Hepatocyte (in vitro differentiated cells): ENCODE results near the gene AK1.
"Not testable (repeated sequence)": the region's sequence is repeated elsewhere in the genome, so short reads cannot be mapped to it uniquely, and the experiment has no call there.

Experiments
- EZH2 ChIP-seq: fragments of 200-600 bp; sonication (generic); IDR thresholded peaks from 2 replicates; pipeline ENCODE4 v1.6.1; 2016; ENCODE audit warnings: antibody characterized with exemption, mild to moderate bottlenecking, borderline replicate concordance
- EZH2phosphoT487 ChIP-seq: fragments of 200-600 bp; sonication (generic); IDR thresholded peaks from one replicate; pipeline ENCODE4 v1.6.1; 2018; ENCODE audit warnings: antibody characterized with exemption, mild to moderate bottlenecking, low read depth, moderate library complexity; ENCODE audit not compliant: unreplicated experiment, severe bottlenecking
- TF ChIP-seq, protein P1 (sequence below): fragments of 200-600 bp; sonication (generic); IDR thresholded peaks from 2 replicates; pipeline ENCODE4 v1.5.1; 2016; ENCODE audit warnings: antibody characterized with exemption, mild to moderate bottlenecking; ENCODE audit not compliant: poor library complexity

DNA sequence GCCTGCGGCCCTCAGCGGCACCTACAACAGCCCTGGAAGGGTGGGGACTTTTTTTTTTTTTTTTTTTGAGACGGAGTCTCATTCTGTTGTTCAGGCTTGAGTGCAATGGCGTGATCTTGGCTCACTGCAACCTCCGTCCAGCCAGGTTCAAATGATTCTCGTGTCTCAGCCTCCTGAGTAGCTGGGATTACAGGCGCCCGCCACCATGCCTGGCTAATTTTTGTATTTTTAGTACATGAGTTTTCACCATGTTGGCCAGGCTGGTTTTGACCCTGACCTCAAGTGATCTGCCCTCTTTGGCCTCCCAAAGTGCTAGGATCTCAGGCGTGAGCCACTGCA is 7.4 kb downstream of the AK1 start:
- not testable (repeated sequence) for TF ChIP-seq EZH2, EZH2phosphoT487
- TF ChIP-seq, protein P1, sequence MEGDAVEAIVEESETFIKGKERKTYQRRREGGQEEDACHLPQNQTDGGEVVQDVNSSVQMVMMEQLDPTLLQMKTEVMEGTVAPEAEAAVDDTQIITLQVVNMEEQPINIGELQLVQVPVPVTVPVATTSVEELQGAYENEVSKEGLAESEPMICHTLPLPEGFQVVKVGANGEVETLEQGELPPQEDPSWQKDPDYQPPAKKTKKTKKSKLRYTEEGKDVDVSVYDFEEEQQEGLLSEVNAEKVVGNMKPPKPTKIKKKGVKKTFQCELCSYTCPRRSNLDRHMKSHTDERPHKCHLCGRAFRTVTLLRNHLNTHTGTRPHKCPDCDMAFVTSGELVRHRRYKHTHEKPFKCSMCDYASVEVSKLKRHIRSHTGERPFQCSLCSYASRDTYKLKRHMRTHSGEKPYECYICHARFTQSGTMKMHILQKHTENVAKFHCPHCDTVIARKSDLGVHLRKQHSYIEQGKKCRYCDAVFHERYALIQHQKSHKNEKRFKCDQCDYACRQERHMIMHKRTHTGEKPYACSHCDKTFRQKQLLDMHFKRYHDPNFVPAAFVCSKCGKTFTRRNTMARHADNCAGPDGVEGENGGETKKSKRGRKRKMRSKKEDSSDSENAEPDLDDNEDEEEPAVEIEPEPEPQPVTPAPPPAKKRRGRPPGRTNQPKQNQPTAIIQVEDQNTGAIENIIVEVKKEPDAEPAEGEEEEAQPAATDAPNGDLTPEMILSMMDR, result not testable (repeated sequence)
